ENCODE results near the gene DNASE1L2.
"Not testable (repeated sequence)": the region's sequence is repeated elsewhere in the genome, so short reads cannot be mapped to it uniquely, and the experiment has no call there.

DNASE1L2 gene

DNA sequence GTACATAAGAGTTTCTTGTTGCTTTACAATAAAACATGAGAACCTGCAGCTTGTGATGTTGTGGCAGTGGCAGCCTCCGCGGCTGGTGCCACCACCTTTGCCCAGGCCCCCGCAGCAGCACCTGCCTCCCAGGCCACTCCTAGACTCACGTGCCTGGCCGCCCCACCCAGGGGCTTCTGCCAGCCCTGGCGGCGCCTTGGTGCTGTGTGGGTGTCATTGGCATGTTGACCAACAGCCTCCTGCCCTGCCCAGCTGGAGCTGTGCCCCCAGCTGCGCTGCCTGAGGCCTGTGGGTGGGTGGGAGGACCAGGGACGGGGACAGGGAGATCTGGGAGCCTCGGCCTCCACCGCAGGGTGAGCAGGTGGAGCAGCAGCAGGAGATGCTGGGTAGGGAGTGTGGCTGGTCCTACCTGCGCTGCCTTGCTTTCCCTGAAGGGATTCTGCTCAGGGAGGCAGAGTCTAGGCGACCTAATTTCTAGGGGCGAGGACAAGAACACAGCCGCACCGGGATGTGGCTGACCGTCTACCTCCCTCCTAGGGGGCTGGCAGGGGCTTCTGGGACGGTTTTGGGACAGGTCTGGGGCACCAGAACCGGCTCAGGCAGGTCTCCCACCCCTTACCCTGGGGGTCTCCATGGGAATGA lies 428 bp upstream of the DNASE1L2 start:
- no peak overlapping the region for H3K4me3 ChIP-seq (ENCODE audit: insufficient read length, low read depth)
- peaks cover 23% of the 10 kb centered on the region for H3K4me1 ChIP-seq (ENCODE audit: insufficient read depth, insufficient read length)
- H3K36me3 ChIP-seq (ENCODE audit: insufficient read depth, insufficient read length, low read length) = peaks cover 82% of the 10 kb centered on the region
- H3K9me3 ChIP-seq (ENCODE audit: insufficient read depth, low read length) = no peaks in the 10 kb centered on the region
- H3K27me3 ChIP-seq (ENCODE audit: insufficient read depth, insufficient read length) = no peaks in the 10 kb centered on the region
- TF ChIP-seq YY1 (IDR thresholded peaks at IDR 0.05; ENCODE audit: insufficient read depth, insufficient read length) = no peak
- TF ChIP-seq ZNF274 (IDR thresholded peaks at IDR 0.05; ENCODE audit: low read depth, low read length) = no peak
- no peak for TF ChIP-seq SUZ12 (IDR thresholded peaks at IDR 0.05; ENCODE audit: extremely low read depth, insufficient read depth, insufficient read length)
- DNase-seq (ENCODE audit: low read depth, low spot score) = no peak
- H3K9ac ChIP-seq (ENCODE audit: insufficient read length, low read depth) = peak overlapping the region; percentile 77

DNA sequence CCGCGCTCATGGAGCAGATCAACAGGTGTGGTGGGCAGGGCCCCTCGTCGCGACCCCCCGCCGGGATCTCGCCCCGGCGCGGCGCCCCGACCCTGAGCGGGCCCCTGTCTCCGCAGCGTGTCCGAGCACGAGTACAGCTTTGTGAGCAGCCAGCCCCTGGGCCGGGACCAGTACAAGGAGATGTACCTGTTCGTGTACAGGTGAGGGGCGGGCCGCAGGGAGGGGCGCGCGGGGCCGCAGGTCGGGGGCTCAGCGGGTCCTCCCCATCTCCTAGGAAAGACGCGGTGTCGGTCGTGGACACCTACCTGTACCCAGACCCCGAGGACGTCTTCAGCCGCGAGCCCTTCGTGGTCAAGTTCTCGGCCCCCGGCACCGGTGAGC lies 848 bp downstream of the DNASE1L2 start:
- H3K4me3 ChIP-seq (ENCODE audit: insufficient read length, low read depth) = peak overlapping the region; percentile 26
- H3K9me3 ChIP-seq (ENCODE audit: insufficient read depth, low read length) = no peaks in the 10 kb centered on the region
- H3K36me3 ChIP-seq (ENCODE audit: insufficient read depth, insufficient read length, low read length) = peaks cover 71% of the 10 kb centered on the region
- no peaks in the 10 kb centered on the region for H3K27me3 ChIP-seq (ENCODE audit: insufficient read depth, insufficient read length)
- TF ChIP-seq ZNF274 (IDR thresholded peaks at IDR 0.05; ENCODE audit: low read depth, low read length) (no peak), SUZ12 (IDR thresholded peaks at IDR 0.05; ENCODE audit: extremely low read depth, insufficient read depth, insufficient read length) (no peak), YY1 (IDR thresholded peaks at IDR 0.05; ENCODE audit: insufficient read depth, insufficient read length) (no peak)
- H3K4me1 ChIP-seq (ENCODE audit: insufficient read depth, insufficient read length) = peaks cover 23% of the 10 kb centered on the region
- H3K9ac ChIP-seq (ENCODE audit: insufficient read length, low read depth) = peak overlapping the region; percentile 77
- no peak for DNase-seq (ENCODE audit: low read depth, low spot score)

DNA sequence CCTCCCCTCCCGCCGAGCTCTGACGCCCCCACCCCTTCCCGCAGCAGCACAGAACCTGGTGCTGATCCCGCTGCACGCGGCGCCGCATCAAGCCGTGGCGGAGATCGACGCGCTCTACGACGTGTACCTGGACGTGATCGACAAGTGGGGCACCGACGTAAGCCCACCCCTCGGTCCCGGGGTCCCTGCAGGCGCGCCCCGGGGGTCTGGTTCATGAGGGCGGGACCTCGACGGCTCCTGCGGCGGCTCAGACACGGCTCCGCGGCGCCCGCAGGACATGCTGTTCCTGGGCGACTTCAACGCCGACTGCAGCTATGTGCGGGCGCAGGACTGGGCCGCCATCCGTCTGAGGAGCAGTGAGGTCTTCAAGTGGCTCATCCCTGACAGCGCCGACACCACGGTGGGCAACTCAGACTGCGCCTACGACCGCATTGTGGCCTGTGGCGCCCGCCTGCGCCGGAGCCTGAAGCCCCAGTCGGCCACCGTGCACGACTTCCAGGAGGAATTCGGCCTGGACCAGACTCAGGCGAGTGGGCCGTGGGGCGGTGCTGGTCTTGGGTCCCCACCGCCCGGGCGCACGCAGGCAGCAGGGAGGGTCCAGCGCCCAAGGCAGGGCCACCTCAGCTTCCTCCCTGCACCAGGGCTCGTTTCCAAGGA lies 1.4 kb downstream of the DNASE1L2 start:
- Histone ChIP-seq H3K27me3 (ENCODE audit: insufficient read depth, insufficient read length) (no peaks in the 10 kb centered on the region), H3K9ac (ENCODE audit: insufficient read length, low read depth) (peak overlapping the region; percentile 42), H3K4me1 (ENCODE audit: insufficient read depth, insufficient read length) (peaks cover 23% of the 10 kb centered on the region), H3K4me3 (ENCODE audit: insufficient read length, low read depth) (no peak overlapping the region), H3K36me3 (ENCODE audit: insufficient read depth, insufficient read length, low read length) (peaks cover 71% of the 10 kb centered on the region), H3K9me3 (ENCODE audit: insufficient read depth, low read length) (no peaks in the 10 kb centered on the region)
- DNase-seq (ENCODE audit: low read depth, low spot score) = no peak
- no peak for TF ChIP-seq YY1 (IDR thresholded peaks at IDR 0.05; ENCODE audit: insufficient read depth, insufficient read length)
- no peak for TF ChIP-seq SUZ12 (IDR thresholded peaks at IDR 0.05; ENCODE audit: extremely low read depth, insufficient read depth, insufficient read length)
- no peak for TF ChIP-seq ZNF274 (IDR thresholded peaks at IDR 0.05; ENCODE audit: low read depth, low read length)

DNA sequence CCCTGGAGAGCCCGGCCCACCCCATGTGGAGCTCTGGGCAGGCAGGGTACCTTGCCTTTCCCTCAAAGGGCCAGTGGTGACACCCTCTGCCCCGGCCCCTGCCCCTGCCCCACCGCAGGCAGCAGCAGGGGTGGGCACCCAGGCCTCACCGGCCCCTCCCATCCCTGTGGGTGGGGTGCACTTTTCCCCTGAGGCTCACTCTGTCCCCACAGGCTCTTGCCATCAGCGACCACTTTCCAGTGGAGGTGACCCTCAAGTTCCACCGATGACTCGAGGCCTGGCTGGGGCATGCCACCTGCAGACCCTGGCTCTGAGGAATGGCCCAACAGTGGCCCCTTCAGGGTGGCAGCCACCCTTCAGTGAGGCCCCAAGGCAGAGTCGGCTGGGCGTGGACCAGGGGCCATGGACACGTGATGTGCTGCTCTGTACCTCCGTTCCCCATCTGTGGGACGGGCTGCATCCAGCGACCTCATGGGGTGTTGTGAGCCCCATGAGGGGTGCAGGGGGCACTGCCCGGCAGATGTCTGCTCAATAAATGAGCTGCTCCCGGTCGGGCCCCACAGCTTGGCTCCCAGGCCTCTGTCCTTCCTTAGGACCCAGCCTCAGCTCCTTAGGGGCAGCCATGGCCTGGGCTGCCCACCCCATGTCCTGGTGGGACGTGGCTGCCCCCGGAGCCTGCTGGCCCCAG lies 2.0 kb downstream of the DNASE1L2 start:
- Histone ChIP-seq H3K9ac (ENCODE audit: insufficient read length, low read depth) (no peak overlapping the region), H3K4me1 (ENCODE audit: insufficient read depth, insufficient read length) (peaks cover 26% of the 10 kb centered on the region), H3K27me3 (ENCODE audit: insufficient read depth, insufficient read length) (no peaks in the 10 kb centered on the region), H3K9me3 (ENCODE audit: insufficient read depth, low read length) (no peaks in the 10 kb centered on the region), H3K4me3 (ENCODE audit: insufficient read length, low read depth) (no peak overlapping the region), H3K36me3 (ENCODE audit: insufficient read depth, insufficient read length, low read length) (peaks cover 71% of the 10 kb centered on the region)
- DNase-seq (ENCODE audit: low read depth, low spot score) = no peak
- TF ChIP-seq YY1 (IDR thresholded peaks at IDR 0.05; ENCODE audit: insufficient read depth, insufficient read length) = no peak
- no peak for TF ChIP-seq SUZ12 (IDR thresholded peaks at IDR 0.05; ENCODE audit: extremely low read depth, insufficient read depth, insufficient read length)
- no peak for TF ChIP-seq ZNF274 (IDR thresholded peaks at IDR 0.05; ENCODE audit: low read depth, low read length)

DNA sequence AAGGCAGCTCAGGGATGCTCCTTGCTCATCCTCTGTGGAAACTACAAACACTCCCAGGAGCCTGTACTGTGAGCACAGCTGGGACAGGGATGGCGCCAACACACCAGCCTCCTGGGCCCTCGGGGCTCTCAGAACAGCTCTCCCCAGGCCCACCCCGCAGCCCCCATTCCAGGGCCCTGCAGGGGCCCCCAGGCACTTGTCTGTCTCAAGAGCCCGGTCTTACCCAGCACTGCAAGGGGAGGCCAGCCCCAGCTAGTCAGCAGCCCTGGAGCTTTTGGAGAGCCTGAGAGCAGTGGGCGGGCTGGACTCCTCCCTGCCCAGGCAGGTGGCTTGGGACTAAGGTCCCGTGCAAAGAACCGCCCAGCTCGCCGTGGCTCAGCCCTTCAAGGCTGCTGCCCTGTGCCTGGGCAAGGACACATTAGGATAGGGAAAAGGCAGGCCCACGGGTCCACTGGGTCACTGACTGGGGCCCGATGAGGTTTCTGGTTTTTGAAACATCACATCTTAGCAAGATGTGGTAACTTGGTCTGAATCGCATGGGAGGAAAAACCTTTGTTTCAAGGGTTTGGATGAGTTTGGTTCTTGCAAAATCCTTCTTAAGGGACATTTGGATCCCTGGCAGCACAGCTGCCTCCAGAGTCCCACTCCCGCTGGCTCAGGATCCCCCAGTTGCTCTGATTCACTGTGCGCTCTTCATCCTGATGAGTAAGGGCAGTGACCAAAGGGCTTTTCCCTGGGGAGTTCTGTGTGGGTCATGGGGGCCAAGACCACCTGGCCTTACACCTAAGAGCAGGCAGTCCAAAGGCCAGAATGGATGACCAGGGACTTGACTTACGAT lies 2.8 kb downstream of the DNASE1L2 start:
- no peaks in the 10 kb centered on the region for H3K9me3 ChIP-seq (ENCODE audit: insufficient read depth, low read length)
- peaks cover 26% of the 10 kb centered on the region for H3K4me1 ChIP-seq (ENCODE audit: insufficient read depth, insufficient read length)
- no peak for DNase-seq (ENCODE audit: low read depth, low spot score)
- no peaks in the 10 kb centered on the region for H3K27me3 ChIP-seq (ENCODE audit: insufficient read depth, insufficient read length)
- H3K9ac ChIP-seq (ENCODE audit: insufficient read length, low read depth) = no peak overlapping the region
- H3K36me3 ChIP-seq (ENCODE audit: insufficient read depth, insufficient read length, low read length) = peaks cover 71% of the 10 kb centered on the region
- no peak for TF ChIP-seq SUZ12 (IDR thresholded peaks at IDR 0.05; ENCODE audit: extremely low read depth, insufficient read depth, insufficient read length)
- TF ChIP-seq YY1 (IDR thresholded peaks at IDR 0.05; ENCODE audit: insufficient read depth, insufficient read length) = no peak
- TF ChIP-seq ZNF274 (IDR thresholded peaks at IDR 0.05; ENCODE audit: low read depth, low read length) = no peak
- no peak overlapping the region for H3K4me3 ChIP-seq (ENCODE audit: insufficient read length, low read depth)

DNA sequence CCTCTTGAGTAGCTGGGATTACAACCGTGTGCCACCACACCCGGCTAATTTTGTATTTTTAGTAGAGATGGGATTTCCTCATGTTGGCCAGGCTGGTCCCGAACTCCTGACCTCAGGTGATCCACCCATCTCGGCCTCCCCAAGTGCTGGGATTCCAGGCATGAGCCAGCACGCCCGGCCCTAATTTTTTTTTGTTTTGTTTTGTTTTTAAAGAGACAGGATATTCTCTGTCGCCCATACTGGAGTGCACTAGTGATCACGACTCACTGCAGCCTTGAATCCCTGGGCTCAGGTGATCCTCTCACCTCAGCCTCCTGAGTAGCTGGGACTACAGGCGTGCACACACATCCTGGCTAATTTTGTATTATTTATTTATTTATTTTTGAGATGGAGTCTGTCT lies 4.1 kb downstream of the DNASE1L2 start:
- DNase-seq (ENCODE audit: low read depth, low spot score); H3K27me3 ChIP-seq (ENCODE audit: insufficient read depth, insufficient read length); H3K4me3 ChIP-seq (ENCODE audit: insufficient read length, low read depth); H3K9ac ChIP-seq (ENCODE audit: insufficient read length, low read depth); H3K9me3 ChIP-seq (ENCODE audit: insufficient read depth, low read length): not testable (repeated sequence)
- Histone ChIP-seq H3K36me3 (ENCODE audit: insufficient read depth, insufficient read length, low read length) (peaks cover 71% of the 10 kb centered on the region), H3K4me1 (ENCODE audit: insufficient read depth, insufficient read length) (peaks cover 19% of the 10 kb centered on the region)

DNA sequence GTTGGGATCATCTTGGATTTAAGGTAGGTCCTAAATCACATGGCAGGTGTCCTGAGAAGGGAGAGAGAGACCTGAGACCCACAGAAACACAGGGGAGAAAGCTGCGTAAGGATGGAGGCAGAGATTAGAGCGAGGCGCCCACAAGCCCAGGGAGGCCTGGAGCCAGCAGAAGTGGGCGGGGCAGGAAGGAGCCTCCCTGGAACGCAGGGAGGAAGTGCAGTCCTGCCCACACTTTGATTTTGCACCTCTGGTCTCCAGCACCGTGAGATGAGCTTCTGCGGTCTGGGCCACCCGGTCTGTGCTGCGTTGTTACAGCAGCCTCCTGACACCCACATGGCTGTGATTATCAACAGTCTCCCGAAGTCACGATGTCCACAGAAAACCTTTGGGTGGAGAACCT lies 6.4 kb downstream of the DNASE1L2 start:
- no peak for TF ChIP-seq ZNF274 (IDR thresholded peaks at IDR 0.05; ENCODE audit: low read depth, low read length)
- no peak for TF ChIP-seq YY1 (IDR thresholded peaks at IDR 0.05; ENCODE audit: insufficient read depth, insufficient read length)
- no peak for TF ChIP-seq SUZ12 (IDR thresholded peaks at IDR 0.05; ENCODE audit: extremely low read depth, insufficient read depth, insufficient read length)
- no peaks in the 10 kb centered on the region for H3K9me3 ChIP-seq (ENCODE audit: insufficient read depth, low read length)
- H3K36me3 ChIP-seq (ENCODE audit: insufficient read depth, insufficient read length, low read length) = peaks cover 76% of the 10 kb centered on the region
- H3K9ac ChIP-seq (ENCODE audit: insufficient read length, low read depth) = no peak overlapping the region
- H3K27me3 ChIP-seq (ENCODE audit: insufficient read depth, insufficient read length) = no peaks in the 10 kb centered on the region
- H3K4me3 ChIP-seq (ENCODE audit: insufficient read length, low read depth) = no peak overlapping the region
- peaks cover 8% of the 10 kb centered on the region for H3K4me1 ChIP-seq (ENCODE audit: insufficient read depth, insufficient read length)
- no peak for DNase-seq (ENCODE audit: low read depth, low spot score)

Measured in NT2/D1 (cell line).